Measurements from ENCODE around the gene C2.

- TF ChIP-seq CTCF (IDR thresholded peaks at IDR 0.05) (no peak), SIN3A (IDR thresholded peaks at IDR 0.05; ENCODE audit: borderline replicate concordance, low read depth, low read length) (no peak), POLR2AphosphoS5 (IDR thresholded peaks at IDR 0.05; ENCODE audit: low read depth, low read length) (no peak), SMC3 (IDR thresholded peaks at IDR 0.05; ENCODE audit: low read depth, low read length) (no peak), FOXJ3 (CRISPR knock-in tag; IDR thresholded peaks at IDR 0.05) (no peak)
- TF ChIP-seq, protein P1, sequence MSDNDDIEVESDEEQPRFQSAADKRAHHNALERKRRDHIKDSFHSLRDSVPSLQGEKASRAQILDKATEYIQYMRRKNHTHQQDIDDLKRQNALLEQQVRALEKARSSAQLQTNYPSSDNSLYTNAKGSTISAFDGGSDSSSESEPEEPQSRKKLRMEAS (IDR thresholded peaks at IDR 0.05; ENCODE audit: low read depth): no peak
Observed at GRCh38 chr6:31943742-31944141, 16.2 kb downstream of the C2 start.

Data from SK-N-SH (cell line).